GM19455 (cell line): ENCODE results near the gene TMEM121.
"Not testable (repeated sequence)": the region's sequence is repeated elsewhere in the genome, so short reads cannot be mapped to it uniquely, and the experiment has no call there.

Experiments used
- ATAC-seq: cut with Tn5 transposase; IDR thresholded peaks from one replicate; pipeline ENCODE4 v1.9.1; 2021; ENCODE audit not compliant: unreplicated experiment

TMEM121 gene

DNA sequence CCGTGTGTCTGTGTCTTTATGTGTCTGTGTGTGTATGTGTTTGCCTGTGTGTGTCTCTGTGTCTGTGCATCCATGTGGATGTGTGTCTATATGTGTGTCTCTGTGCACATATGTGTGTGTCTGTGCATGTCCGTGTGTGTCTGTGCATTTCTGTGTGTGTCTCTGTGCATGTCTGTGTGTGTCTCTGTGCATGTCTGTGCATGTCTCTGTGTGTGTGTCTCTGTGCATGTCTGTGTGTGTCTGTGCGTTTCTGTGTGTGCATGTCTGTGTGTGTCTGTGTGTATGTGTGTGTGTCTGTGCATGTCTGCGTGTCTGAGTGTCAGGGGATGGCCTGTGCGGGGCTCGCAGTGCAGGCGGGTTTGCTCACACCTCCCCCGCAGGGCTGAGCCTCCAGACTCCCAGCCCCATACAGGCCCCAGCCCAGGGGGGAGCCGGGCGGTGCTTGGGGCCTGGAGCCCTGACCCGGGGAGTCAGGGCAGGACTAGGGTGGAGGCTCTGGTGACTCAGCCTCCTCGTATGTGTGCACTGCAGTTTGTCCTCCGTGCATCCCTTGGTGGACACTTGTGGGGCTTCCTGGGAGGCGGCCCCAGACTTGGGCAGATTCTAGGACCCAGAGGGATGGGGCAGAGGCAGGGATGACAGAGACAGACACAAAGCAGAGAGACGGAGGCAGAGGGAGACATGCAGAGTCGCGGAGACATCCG is 41.9 kb downstream of the TMEM121 start:
- ATAC-seq = not testable (repeated sequence)

DNA sequence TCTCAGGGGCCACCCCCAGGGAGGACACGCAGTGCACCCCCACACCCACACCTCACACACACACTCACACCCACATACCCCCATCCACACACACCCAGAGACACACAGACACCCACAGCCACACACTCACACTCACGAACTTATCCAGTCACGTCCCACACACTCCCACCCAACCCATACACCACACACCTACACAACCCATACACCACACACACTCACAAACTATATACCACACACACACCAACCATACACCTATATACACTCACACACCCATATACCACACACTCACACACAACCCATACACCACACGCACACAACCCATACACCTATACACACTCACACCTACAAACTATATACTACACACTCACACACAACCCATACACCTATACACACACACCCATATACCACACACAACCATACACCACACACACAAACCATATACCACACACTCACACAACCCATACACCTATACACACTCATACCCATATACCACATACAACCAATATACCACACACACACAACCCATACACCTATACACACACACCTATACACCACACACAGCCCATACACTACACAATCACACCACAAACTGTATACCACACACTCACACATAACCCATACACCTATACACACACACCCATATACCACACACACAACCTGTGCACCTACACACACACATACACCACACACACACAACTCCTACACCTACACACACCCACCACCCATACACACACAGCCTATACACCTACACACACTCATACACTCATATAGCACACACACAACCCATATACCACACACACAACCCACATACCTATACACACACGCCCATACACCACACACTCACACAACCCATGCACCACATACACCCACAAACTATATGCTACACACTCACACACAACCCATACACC is 42.7 kb downstream of the TMEM121 start:
- no peak for ATAC-seq

DNA sequence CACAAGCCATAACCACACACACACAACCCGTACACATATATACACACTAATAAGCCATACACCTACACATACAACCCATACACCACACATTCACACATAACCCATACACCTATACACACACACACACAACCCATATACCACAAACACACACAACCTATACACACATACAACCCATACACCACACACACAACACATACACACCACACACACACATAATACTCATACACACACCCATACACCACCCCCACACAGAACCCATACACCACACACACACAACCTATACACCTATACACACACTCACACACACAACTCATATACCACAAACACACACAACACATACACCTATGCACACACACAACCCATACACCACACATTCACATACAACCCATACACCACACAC is 44.1 kb downstream of the TMEM121 start:
- ATAC-seq = no peak

DNA sequence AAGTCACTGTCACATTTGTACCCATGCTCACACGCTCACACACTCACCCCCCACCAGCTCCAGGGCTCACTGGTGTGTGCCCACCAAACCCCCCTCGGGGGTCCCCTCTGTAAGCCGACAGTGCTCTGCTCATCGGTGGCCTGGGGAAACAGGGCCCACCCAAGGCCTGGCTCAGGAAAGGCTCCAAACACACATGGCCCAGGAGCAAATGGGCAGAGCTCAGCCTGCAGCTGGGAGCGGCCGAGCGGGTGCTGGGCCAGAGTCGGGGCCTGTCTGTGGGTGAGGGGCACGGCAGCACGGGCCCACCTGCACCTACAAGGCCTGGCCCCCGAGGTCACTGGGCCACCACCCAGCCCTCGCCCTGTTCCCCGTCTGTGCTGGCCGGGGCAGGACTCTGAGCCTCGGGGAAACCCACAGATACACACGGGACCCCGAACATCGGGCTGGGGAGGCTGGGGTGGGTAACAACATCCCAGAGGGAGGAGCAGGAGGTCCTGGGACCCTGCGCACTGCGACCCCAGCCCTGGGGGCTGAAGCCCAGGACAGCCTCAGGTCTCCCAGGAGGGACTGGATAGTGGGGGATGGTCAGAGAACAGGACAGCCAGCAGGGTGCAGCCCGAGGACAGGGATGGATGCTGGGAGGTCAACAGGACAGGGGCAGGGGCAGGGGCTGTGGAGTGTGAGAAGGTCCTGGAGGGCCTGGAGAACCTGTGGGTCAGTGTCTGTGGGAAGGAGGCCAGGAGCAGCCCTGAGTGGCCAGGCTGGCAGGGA is 45.0 kb downstream of the TMEM121 start:
- ATAC-seq = not testable (repeated sequence)

DNA sequence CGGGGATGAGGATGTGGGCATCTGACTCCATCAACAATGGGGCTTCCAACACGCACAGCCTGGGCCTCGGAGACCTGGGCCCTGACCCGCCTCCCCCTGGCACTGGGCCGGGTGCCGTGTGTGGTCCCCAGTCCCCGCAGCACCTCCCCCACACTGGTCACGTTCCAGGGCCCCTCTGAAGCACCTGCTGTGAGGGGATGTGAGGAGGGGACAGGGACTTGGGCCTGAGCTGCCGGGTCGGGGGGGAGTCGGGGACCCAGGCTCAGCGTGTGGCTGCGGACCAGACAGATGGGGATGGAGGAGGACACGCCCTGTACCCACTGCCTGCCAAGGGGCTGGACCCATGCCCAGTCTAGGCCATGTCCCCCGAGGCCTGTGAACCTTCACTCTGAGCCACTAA is 45.7 kb downstream of the TMEM121 start:
- ATAC-seq = not testable (repeated sequence)

DNA sequence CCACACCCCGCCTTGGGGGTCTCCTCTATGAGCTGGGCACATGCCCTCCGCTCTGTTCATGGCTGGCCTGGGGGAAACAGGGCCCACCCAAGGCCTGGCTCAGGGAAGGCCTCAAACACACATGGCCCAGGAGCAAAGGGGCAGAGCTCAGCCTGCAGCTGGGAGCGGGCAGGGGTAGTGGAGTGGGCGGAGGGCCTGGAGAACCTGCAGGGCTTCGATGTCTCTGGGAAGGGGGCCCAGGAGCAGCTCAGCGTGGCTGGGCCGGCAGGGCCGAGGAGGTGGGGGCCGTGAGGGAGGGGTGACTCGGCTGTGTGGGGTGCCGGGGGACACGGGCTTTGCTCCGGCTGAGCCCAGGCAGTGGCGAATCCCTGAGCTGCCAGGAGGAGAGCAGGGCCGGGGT is 47.5 kb downstream of the TMEM121 start:
- not testable (repeated sequence) for ATAC-seq

DNA sequence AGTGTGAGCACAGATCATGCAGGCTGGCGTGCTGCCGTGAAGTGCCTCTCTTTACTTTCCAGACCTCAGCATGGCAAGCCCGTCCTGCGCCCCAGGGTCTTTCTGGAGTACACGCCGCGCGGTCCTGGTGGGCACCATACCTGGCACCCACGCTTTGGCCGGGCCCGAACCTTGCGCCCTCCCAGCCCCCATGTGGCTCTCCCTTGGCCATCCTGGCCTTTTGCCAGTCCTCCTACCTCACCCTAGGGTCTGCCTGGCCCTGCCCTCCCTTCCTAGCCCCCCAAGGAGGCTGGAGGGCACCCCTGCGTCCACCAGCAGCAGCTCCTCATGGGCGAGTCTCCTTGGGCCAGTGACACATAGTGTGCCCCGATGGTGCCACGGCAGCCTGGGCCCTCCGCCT is 48.0 kb downstream of the TMEM121 start:
- ATAC-seq = not testable (repeated sequence)

DNA sequence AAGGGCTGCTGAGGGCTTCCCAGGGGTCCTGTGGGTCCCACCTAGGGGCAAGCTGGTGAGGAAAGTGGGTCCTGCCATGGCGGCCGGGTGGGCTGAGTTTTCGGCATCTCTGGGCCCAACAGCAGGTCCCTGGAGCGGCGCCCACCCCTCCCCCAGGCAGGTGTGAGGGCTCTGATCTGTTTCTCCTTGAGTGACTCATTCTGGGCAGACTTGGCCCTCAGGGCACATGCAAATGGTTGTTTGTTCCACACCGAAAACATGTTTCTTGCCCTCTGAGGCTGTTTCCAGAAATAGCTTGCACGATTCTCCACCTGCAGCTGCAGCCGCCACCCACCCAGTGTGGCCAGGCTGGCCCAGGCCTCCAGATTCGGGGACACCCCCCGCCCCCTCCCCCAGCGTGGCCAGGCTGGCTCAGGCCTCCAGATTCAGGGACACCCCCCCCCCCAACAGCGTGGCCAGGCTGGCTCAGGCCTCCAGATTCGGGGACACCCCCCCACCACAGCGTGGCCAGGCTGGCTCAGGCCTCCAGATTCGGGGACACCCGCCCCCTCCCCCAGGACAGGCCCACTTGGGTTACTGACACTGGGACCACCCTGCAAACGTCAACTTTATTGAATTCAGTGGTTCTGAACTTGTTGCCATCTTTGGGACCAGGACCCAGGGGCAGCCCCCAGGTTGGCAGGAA is 48.8 kb downstream of the TMEM121 start:
- peak; percentile 55 for ATAC-seq

DNA sequence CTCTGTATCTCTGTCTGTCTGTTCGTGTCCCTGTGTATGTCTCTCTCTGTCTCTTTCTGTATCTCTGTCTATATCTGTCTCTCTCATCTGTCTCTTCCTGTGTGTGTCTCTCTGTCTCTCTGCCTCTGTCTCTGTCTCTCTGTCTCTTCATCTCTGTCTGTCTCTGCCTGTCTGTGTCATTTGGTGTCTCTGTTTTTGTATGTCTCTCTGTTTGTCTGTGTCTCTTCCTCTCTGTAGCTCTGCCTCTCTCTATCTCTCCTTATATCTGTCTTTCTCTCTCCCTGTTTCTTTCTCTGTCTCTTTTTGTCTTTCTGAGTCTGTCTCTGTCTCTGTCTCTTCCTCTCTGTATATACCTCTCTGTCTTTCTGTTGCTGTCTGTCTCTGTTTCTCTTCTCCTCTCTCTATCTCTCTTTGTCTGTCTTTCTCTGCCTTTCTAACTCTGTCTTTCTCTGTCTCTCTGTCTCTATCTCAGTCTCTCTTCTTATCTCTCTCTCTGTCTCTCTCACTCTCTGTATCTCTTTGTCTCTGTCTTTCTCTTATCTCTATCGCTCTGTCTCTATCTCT is 50.2 kb downstream of the TMEM121 start:
- ATAC-seq = no peak

DNA sequence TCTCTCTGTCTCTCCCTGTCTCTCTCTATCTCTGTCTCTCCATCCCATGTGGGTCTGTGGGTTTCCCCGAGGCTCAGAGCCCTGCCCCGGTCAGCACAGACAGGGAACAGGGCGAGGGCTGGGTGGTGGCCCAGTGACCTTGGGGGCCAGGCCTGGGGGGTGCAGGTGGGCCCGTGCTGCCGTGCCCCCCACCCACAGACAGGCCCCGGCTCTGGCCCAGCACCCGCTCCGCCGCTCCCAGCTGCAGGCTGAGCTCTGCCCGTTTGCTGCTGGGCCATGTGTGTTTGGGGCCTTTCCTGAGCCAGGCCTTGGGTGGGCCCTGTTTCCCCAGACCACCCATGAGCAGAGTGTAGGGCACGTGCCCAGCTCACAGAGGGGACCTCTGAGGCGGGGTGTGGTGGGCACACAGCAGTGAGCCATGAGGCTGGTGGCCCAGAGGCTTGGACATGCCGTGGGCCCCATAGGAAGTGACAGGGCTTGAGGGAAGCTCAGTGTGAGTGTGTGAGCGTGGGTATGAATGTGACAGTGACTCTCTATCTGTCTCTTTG is 51.0 kb downstream of the TMEM121 start:
- ATAC-seq = no peak

DNA sequence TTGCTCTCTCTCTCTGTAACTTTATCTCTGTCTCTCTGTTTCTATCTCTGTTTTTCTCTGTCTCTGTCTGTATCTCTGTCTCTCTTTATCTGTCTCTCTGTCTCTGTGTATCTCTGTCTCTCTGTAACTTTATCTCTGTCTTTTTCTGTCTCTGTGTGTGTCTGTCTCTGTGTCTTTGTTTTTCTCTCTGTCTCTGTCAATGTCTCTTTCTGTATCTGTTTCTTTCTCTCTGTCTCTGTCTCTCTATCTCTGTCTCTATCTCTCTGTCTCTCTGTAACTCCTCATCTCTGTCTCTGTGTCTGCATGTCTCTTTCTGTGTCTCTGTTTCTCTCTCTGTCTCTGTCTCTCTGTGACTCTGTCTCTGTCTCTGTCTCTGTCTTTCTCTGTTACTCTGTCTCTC is 51.7 kb downstream of the TMEM121 start:
- ATAC-seq = no peak

DNA sequence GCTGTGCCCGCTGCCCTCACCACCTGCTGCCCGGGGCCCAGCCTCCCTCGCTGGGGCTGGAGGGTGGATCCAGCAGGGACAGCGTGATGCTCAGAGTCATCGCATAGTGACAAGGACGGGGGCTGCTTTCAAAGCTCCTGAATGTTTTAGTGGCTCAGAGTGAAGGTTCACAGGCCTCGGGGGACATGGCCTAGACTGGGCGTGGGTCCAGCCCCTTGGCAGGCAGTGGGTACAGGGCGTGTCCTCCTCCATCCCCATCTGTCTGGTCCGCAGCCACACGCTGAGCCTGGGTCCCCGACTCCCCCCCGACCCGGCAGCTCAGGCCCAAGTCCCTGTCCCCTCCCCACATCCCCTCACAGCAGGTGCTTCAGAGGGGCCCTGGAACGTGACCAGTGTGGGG is 52.8 kb downstream of the TMEM121 start:
- ATAC-seq = not testable (repeated sequence)
